ENCODE measurements around the gene NUMA1. TPM values are rescaled to one million over a fixed set of nuclear protein-coding genes. Genes with fewer than 3 reads are reported as not detected.

NUMA1 gene
- polyA plus RNA-seq, 1 donor (not counting 4 experiments of a cell fraction or from before 2014, with no cell fraction given), result 38.8 TPM

- no peak for FAIRE-seq
- TF ChIP-seq CTCF (optimal IDR thresholded peaks at IDR 0.05 in 1 of 3, IDR thresholded peaks at IDR 0.05 in 1 of 3, conservative IDR thresholded peaks at IDR 0.05 in 1 of 3; ENCODE audit: extremely low read depth in 1 of 3, insufficient read depth in 2 of 3, low read length in 3 of 3) (no peak), EZH2 (IDR thresholded peaks at IDR 0.05; ENCODE audit: low read length) (no peak)
- no peaks in the 10 kb centered on the region for H4K20me1 ChIP-seq (ENCODE audit: control insufficient read depth, extremely low read depth, insufficient read depth, low read length)
- no peak overlapping the region for H3K27ac ChIP-seq (ENCODE audit: control insufficient read depth, insufficient read depth, low read length)
- no peak overlapping the region for H3K4me3 ChIP-seq (ENCODE audit: control insufficient read depth in 2 of 3, extremely low read depth in 1 of 3, insufficient read depth in 2 of 3, low read depth in 1 of 3, low read length in 3 of 3)
- no peak overlapping the region for H3K4me2 ChIP-seq (ENCODE audit: control insufficient read depth, extremely low read depth, insufficient read depth, low read depth, low read length)
- H3K4me1 ChIP-seq (ENCODE audit: control insufficient read depth, extremely low read depth, insufficient read depth, low read length), result peaks cover 6% of the 10 kb centered on the region
- no peaks in the 10 kb centered on the region for H3K79me2 ChIP-seq (ENCODE audit: control insufficient read depth, insufficient read depth, low read length)
- H3K36me3 ChIP-seq (ENCODE audit: control insufficient read depth in 2 of 2, extremely low read depth in 1 of 2, insufficient read depth in 2 of 2, low read length in 2 of 2), result peaks cover 0 to 5% of the 10 kb centered on the region in 2 experiments
- no peaks in the 10 kb centered on the region for H3K27me3 ChIP-seq (ENCODE audit: control insufficient read depth, extremely low read depth, insufficient read depth, low read length)
- no peak for DNase-seq (ENCODE audit: low read depth, low spot score)
- dilution Hi-C loops (cut with MboI; ENCODE audit: extremely low pct_ligation_motif_present, low sequenced_read_pairs), result no loop called here
- no peaks in the 10 kb centered on the region for H3K9me1 ChIP-seq (ENCODE audit: control insufficient read depth, extremely low read depth, insufficient read depth, low read length)
- H3K9ac ChIP-seq (ENCODE audit: control insufficient read depth, extremely low read depth, insufficient read depth, low read length), result no peak overlapping the region
- no peak overlapping the region for H2AFZ ChIP-seq (ENCODE audit: control insufficient read depth, low read length)
- no peaks in the 10 kb centered on the region for H3K9me3 ChIP-seq (ENCODE audit: control insufficient read depth, low read depth, low read length)
Observed at GRCh38 chr11:72125956-72126355, 45.6 kb upstream of the NUMA1 start.

GRCh38 chr11:72124046-72124445 is 43.7 kb upstream of the NUMA1 start:
- H3K36me3 ChIP-seq (ENCODE audit: control insufficient read depth in 2 of 2, extremely low read depth in 1 of 2, insufficient read depth in 2 of 2, low read length in 2 of 2), result peaks cover 0 to 12% of the 10 kb centered on the region in 2 experiments
- H3K9me3 ChIP-seq (ENCODE audit: control insufficient read depth, low read depth, low read length), result no peaks in the 10 kb centered on the region
- no peaks in the 10 kb centered on the region for H3K79me2 ChIP-seq (ENCODE audit: control insufficient read depth, insufficient read depth, low read length)
- DNase-seq (ENCODE audit: low read depth, low spot score) (no peak), FAIRE-seq (no peak)
- no peaks in the 10 kb centered on the region for H4K20me1 ChIP-seq (ENCODE audit: control insufficient read depth, extremely low read depth, insufficient read depth, low read length)
- no peak for TF ChIP-seq CTCF (optimal IDR thresholded peaks at IDR 0.05 in 1 of 3, IDR thresholded peaks at IDR 0.05 in 1 of 3, conservative IDR thresholded peaks at IDR 0.05 in 1 of 3; ENCODE audit: extremely low read depth in 1 of 3, insufficient read depth in 2 of 3, low read length in 3 of 3)
- TF ChIP-seq EZH2 (IDR thresholded peaks at IDR 0.05; ENCODE audit: low read length), result no peak
- H3K4me2 ChIP-seq (ENCODE audit: control insufficient read depth, extremely low read depth, insufficient read depth, low read depth, low read length), result no peak overlapping the region
- H3K27ac ChIP-seq (ENCODE audit: control insufficient read depth, insufficient read depth, low read length), result no peak overlapping the region
- peaks cover 6% of the 10 kb centered on the region for H3K4me1 ChIP-seq (ENCODE audit: control insufficient read depth, extremely low read depth, insufficient read depth, low read length)
- no peak overlapping the region for H2AFZ ChIP-seq (ENCODE audit: control insufficient read depth, low read length)
- no peak overlapping the region for H3K4me3 ChIP-seq (ENCODE audit: control insufficient read depth in 2 of 3, extremely low read depth in 1 of 3, insufficient read depth in 2 of 3, low read depth in 1 of 3, low read length in 3 of 3)
- no peak overlapping the region for H3K9ac ChIP-seq (ENCODE audit: control insufficient read depth, extremely low read depth, insufficient read depth, low read length)
- dilution Hi-C loops (cut with MboI; ENCODE audit: extremely low pct_ligation_motif_present, low sequenced_read_pairs), result no loop called here
- H3K27me3 ChIP-seq (ENCODE audit: control insufficient read depth, extremely low read depth, insufficient read depth, low read length), result no peaks in the 10 kb centered on the region
- no peaks in the 10 kb centered on the region for H3K9me1 ChIP-seq (ENCODE audit: control insufficient read depth, extremely low read depth, insufficient read depth, low read length)

Measured in keratinocyte (primary cell).